Activated T-cell treated with anti-CD3 and anti-CD28 coated beads, Interleukin-2, amount 50 U/mL, for 4 hours (primary cell): Measurements from ENCODE around the gene ZNF519. TPM values are rescaled to one million over a fixed set of nuclear protein-coding genes. Genes with fewer than 3 reads are reported as not detected.

Experiments
- ATAC-seq, 2 donors: fragments of 200-7000 bp; cut with Tn5 transposase; one replicate each; pipeline ENCODE4 v1.10.0; 2021
- DNase-seq: peaks from one replicate; pipeline ENCODE4 v3.0.0-alpha.2; 2020
- H3K27me3 Mint-ChIP-seq: one replicate; pipeline ENCODE4 v1.8.0; 2021; ENCODE audit warnings: low read depth, mixed read lengths
- H3K36me3 Mint-ChIP-seq: one replicate; pipeline ENCODE4 v1.8.0; 2022; ENCODE audit warnings: mixed read lengths; ENCODE audit not compliant: insufficient read depth
- H3K4me1 Mint-ChIP-seq: one replicate; pipeline ENCODE4 v1.8.0; 2021; ENCODE audit warnings: low read depth, mixed read lengths
- H3K4me3 Mint-ChIP-seq: one replicate; pipeline ENCODE4 v1.8.0; 2021; ENCODE audit warnings: mild to moderate bottlenecking, moderate library complexity, mixed read lengths
- H3K9me3 Mint-ChIP-seq: one replicate; pipeline ENCODE4 v1.8.0; 2021; ENCODE audit warnings: mixed read lengths
- total RNA-seq, 3 donors: library from RNA; stranded (reverse); gene quantifications; one replicate each; pipeline ENCODE4 v1.2.1, GENCODE V29; 2021

The ZNF519 gene
- total RNA-seq, 3 donors from 2014 or later, result 5.1 to 9.5 (median 6.6) TPM

GRCh38 chr18:14092625-14093306 lies 39.5 kb downstream of the ZNF519 start:
- Mint-ChIP-seq H3K36me3 (peaks cover 2% of the 10 kb centered on the region), H3K4me3 (no peak overlapping the region), H3K9me3 (no peaks in the 10 kb centered on the region), H3K27me3 (no peaks in the 10 kb centered on the region), H3K4me1 (no peaks in the 10 kb centered on the region)
- ATAC-seq (no peak), DNase-seq (no peak)

- DNase-seq, result no peak
- Mint-ChIP-seq H3K4me1 (no peaks in the 10 kb centered on the region), H3K9me3 (no peaks in the 10 kb centered on the region), H3K4me3 (no peak overlapping the region), H3K36me3 (peaks cover 2% of the 10 kb centered on the region), H3K27me3 (peaks cover 3% of the 10 kb centered on the region)
- no peak for ATAC-seq
Observed at GRCh38 chr18:14089781-14090180, 42.5 kb downstream of the ZNF519 start.

GRCh38 chr18:14089191-14089590 lies 43.0 kb downstream of the ZNF519 start:
- no peak overlapping the region for H3K4me3 Mint-ChIP-seq
- H3K4me1 Mint-ChIP-seq, result no peaks in the 10 kb centered on the region
- peaks cover 2% of the 10 kb centered on the region for H3K36me3 Mint-ChIP-seq
- no peak for ATAC-seq
- no peak for DNase-seq
- H3K27me3 Mint-ChIP-seq, result peaks cover 3% of the 10 kb centered on the region
- H3K9me3 Mint-ChIP-seq, result no peaks in the 10 kb centered on the region

- no peaks in the 10 kb centered on the region for H3K9me3 Mint-ChIP-seq
- no peaks in the 10 kb centered on the region for H3K4me1 Mint-ChIP-seq
- DNase-seq (no peak), ATAC-seq (peak in 1 of 2 donors; percentile 55)
- H3K27me3 Mint-ChIP-seq, result peaks cover 3% of the 10 kb centered on the region
- H3K36me3 Mint-ChIP-seq, result peaks cover 2% of the 10 kb centered on the region
- no peak overlapping the region for H3K4me3 Mint-ChIP-seq
Observed at GRCh38 chr18:14086458-14087231, 45.6 kb downstream of the ZNF519 start.

GRCh38 chr18:14085770-14086457 lies 46.3 kb downstream of the ZNF519 start:
- H3K4me3 Mint-ChIP-seq, result no peak overlapping the region
- no peaks in the 10 kb centered on the region for H3K4me1 Mint-ChIP-seq
- H3K27me3 Mint-ChIP-seq, result peaks cover 3% of the 10 kb centered on the region
- DNase-seq, result no peak
- H3K9me3 Mint-ChIP-seq, result no peaks in the 10 kb centered on the region
- no peak for ATAC-seq
- peaks cover 2% of the 10 kb centered on the region for H3K36me3 Mint-ChIP-seq

- Mint-ChIP-seq H3K4me1 (no peaks in the 10 kb centered on the region), H3K36me3 (peaks cover 17% of the 10 kb centered on the region), H3K9me3 (no peaks in the 10 kb centered on the region), H3K27me3 (no peaks in the 10 kb centered on the region), H3K4me3 (no peak overlapping the region)
- ATAC-seq (no peak), DNase-seq (no peak)
Observed at GRCh38 chr18:14075196-14075595, 57.0 kb downstream of the ZNF519 start.

- H3K4me1 Mint-ChIP-seq, result no peaks in the 10 kb centered on the region
- DNase-seq (no peak), ATAC-seq (no peak)
- H3K36me3 Mint-ChIP-seq, result peaks cover 15% of the 10 kb centered on the region
- no peak overlapping the region for H3K4me3 Mint-ChIP-seq
- no peaks in the 10 kb centered on the region for H3K27me3 Mint-ChIP-seq
- no peaks in the 10 kb centered on the region for H3K9me3 Mint-ChIP-seq
Observed at GRCh38 chr18:14074187-14074586, 58.0 kb downstream of the ZNF519 start.

GRCh38 chr18:14053661-14054060 lies 78.6 kb downstream of the ZNF519 start:
- ATAC-seq (no peak), DNase-seq (no peak)
- Mint-ChIP-seq H3K4me1 (no peaks in the 10 kb centered on the region), H3K27me3 (peaks cover 2% of the 10 kb centered on the region), H3K36me3 (peaks cover 2% of the 10 kb centered on the region), H3K4me3 (no peak overlapping the region), H3K9me3 (peaks cover 44% of the 10 kb centered on the region)

Other genes with a start within 250 kb of the ZNF519 start
- not detected for gene MC2R, start 216.9 kb downstream of the ZNF519 start, total RNA-seq